GM12878 (cell line): ENCODE measurements around the gene IL10RA. TPM values are rescaled to one million over a fixed set of nuclear protein-coding genes. Genes with fewer than 3 reads are reported as not detected.

Source experiments
- FOXM1 ChIP-seq: IDR thresholded peaks from 2 replicates; pipeline ENCODE4 v1.6.1; 2012; ENCODE audit warnings: low read depth, mild to moderate bottlenecking, inconsistent platforms, low read length, moderate library complexity
- HDGF ChIP-seq: fragments of 450-650 bp; IDR thresholded peaks from 2 replicates; pipeline ENCODE4 v1.6.1; 2016; ENCODE audit warnings: antibody characterized with exemption
- RAD21 ChIP-seq: IDR thresholded peaks from 2 replicates; pipeline ENCODE4 v1.6.1; 2011; ENCODE audit warnings: mild to moderate bottlenecking, low read depth, low read length, moderate library complexity; ENCODE audit not compliant: insufficient read depth
- RELB ChIP-seq: fragments of 450-650 bp; IDR thresholded peaks from 2 replicates; pipeline ENCODE4 v1.6.1; 2017; ENCODE audit warnings: low read depth, mild to moderate bottlenecking, moderate library complexity
- SIX5 ChIP-seq: IDR thresholded peaks from 2 replicates; pipeline ENCODE4 v1.6.1; 2011; ENCODE audit warnings: mild to moderate bottlenecking, low read depth, low read length, moderate library complexity; ENCODE audit not compliant: severe bottlenecking
- WRNIP1 ChIP-seq: IDR thresholded peaks from 2 replicates; pipeline ENCODE4 v1.6.1; 2011; ENCODE audit warnings: low read depth, low read length, improper control_type of control experiment, borderline replicate concordance
- ZNF274 ChIP-seq: IDR thresholded peaks from one replicate; pipeline ENCODE4 v1.8.0; 2011; ENCODE audit not compliant: insufficient read length, insufficient read depth
- ZSCAN29 ChIP-seq: fragments of 450-650 bp; IDR thresholded peaks from 2 replicates; pipeline ENCODE4 v1.6.1; 2017; ENCODE audit warnings: mild to moderate bottlenecking, moderate library complexity
- polyA plus RNA-seq, 11 experiments: library from polyadenylated mRNA; depleted of rRNA in 4 of 11; unstranded in 6 of 11; stranded (reverse) in 5 of 11; fragments of >200 nt; fragmentation: Nextera tagmentation in 4 of 11; fragmentation: Illumina TruSeq in 1 of 11; extraction: Ambion mirVana in 4 of 11; extraction: Trizol in 1 of 11; gene quantifications; 1 replicate in 1 of 11; 2 replicates in 10 of 11; pipeline versions ENCODE4 v1.2.1 to v1.2.3, GENCODE V29; 2011 to 2016; ENCODE audit warnings: inconsistent platforms in 2 of 11, missing spikeins in 2 of 11, low read depth in 1 of 11
- total RNA-seq, 4 experiments: library from RNA; depleted of rRNA in 3 of 4; stranded (reverse); fragments of >200 nt in 3 of 4; fragmentation: Illumina TruSeq in 1 of 4; extraction: Trizol in 1 of 4; gene quantifications; 2 replicates each; pipeline versions ENCODE4 v1.2.1 to v1.2.3, GENCODE V29; 2013 to 2021
- TF ChIP-seq, protein P1 (sequence below): IDR thresholded peaks from 2 replicates; pipeline ENCODE4 v1.6.1; 2011; ENCODE audit warnings: borderline replicate concordance, low read depth, mild to moderate bottlenecking, moderate library complexity, low read length; ENCODE audit not compliant: insufficient read depth, poor library complexity, severe bottlenecking

Gene IL10RA
- total and polyA plus RNA-seq, 10 of the 15 experiments (the other 5 are each of a cell fraction or from before 2014, with no cell fraction given), result 0.77 to 45.9 (median 9.6) TPM

DNA sequence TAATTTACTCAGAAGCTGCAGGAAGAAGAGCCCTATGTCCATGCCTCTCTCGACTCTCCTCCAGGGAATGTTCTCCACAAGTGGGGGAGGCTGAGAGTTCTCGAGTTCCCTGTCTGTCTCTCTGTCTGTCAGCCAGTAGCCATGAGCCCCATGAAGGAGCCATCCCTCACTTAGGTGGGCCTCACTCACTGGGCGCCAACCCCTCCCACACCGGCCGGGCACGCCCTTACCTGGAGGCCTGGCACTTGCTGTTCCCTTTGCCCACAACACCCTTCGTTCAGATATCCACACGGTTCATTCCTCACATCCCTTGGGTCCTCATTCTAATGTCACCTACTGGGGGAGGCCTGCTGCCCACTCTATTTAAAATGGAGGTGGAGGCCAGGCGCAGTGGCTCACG lies 14.2 kb upstream of the IL10RA start (continued):
- TF ChIP-seq RAD21, result no peak
- TF ChIP-seq FOXM1, result no peak
- TF ChIP-seq HDGF, result no peak
- no peak for TF ChIP-seq WRNIP1
- TF ChIP-seq, protein P1, sequence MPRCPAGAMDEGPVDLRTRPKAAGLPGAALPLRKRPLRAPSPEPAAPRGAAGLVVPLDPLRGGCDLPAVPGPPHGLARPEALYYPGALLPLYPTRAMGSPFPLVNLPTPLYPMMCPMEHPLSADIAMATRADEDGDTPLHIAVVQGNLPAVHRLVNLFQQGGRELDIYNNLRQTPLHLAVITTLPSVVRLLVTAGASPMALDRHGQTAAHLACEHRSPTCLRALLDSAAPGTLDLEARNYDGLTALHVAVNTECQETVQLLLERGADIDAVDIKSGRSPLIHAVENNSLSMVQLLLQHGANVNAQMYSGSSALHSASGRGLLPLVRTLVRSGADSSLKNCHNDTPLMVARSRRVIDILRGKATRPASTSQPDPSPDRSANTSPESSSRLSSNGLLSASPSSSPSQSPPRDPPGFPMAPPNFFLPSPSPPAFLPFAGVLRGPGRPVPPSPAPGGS, result no peak
- TF ChIP-seq SIX5, result no peak
- TF ChIP-seq ZSCAN29, result no peak
- no peak for TF ChIP-seq ZNF274
- TF ChIP-seq RELB, result no peak
